ENCODE measurements around the gene OSBPL8.

GRCh38 chr12:76608070-76608469 lies 48.5 kb upstream of the OSBPL8 start:
- TF ChIP-seq CTCF (conservative IDR thresholded peaks at IDR 0.05; ENCODE audit: low read length), result no peak
- TF ChIP-seq EZH2phosphoT487 (IDR thresholded peaks at IDR 0.05; ENCODE audit: borderline replicate concordance, low read depth, low read length), result no peak
